ENCODE data around the gene CCL8.

The CCL8 gene

GRCh38 chr17:34319039-34319483 is at the start of gene CCL8:
CCL8 (plus strand) TSS chr17:34319435; CDS start chr17:34319502, 67 bp downstream.
- no peak for DNase-seq

- no peak for DNase-seq
These were observed 49.3 kb upstream of the CCL8 start, which contains the start of gene CCL7 for GRCh38 chr17:34269969-34270368. CCL7 (plus strand) TSS chr17:34270221; CDS start chr17:34270291, 70 bp downstream.

GRCh38 chr17:34275881-34276280 is 43.4 kb upstream of the CCL8 start:
- no peak for DNase-seq

GRCh38 chr17:34276826-34277225 is 42.4 kb upstream of the CCL8 start:
- no peak for DNase-seq

GRCh38 chr17:34283571-34283970 is 35.7 kb upstream of the CCL8 start:
- DNase-seq = no peak

GRCh38 chr17:34285286-34285792 is 33.9 kb upstream of the CCL8 start, which contains the start of gene CCL11:
CCL11 (plus strand) TSS chr17:34285742; CDS start chr17:34285809, 67 bp downstream.
- no peak for DNase-seq

- no peak for DNase-seq
These were observed 31.4 kb upstream of the CCL8 start for GRCh38 chr17:34287875-34288274.

GRCh38 chr17:34290586-34290985 is 28.6 kb upstream of the CCL8 start:
- no peak for DNase-seq

- no peak for DNase-seq
These were observed 27.4 kb upstream of the CCL8 start for GRCh38 chr17:34291721-34292348.

GRCh38 chr17:34299027-34299426 is 20.2 kb upstream of the CCL8 start:
- no peak for DNase-seq

- DNase-seq = no peak
These were observed 19.2 kb upstream of the CCL8 start for GRCh38 chr17:34299956-34300577.

- DNase-seq = no peak
These were observed 18.4 kb upstream of the CCL8 start for GRCh38 chr17:34300652-34301370.

GRCh38 chr17:34301986-34302385 is 17.2 kb upstream of the CCL8 start:
- DNase-seq = no peak

GRCh38 chr17:34302636-34303035 is 16.6 kb upstream of the CCL8 start:
- DNase-seq = no peak

- no peak for DNase-seq
These were observed 15.6 kb upstream of the CCL8 start for GRCh38 chr17:34303606-34304005.

- no peak for DNase-seq
These were observed 14.2 kb upstream of the CCL8 start for GRCh38 chr17:34305061-34305460.

- DNase-seq = no peak
These were observed 13.6 kb upstream of the CCL8 start for GRCh38 chr17:34305606-34306005.

GRCh38 chr17:34306466-34306865 is 12.8 kb upstream of the CCL8 start:
- DNase-seq = no peak

- no peak for DNase-seq
These were observed 12.1 kb upstream of the CCL8 start for GRCh38 chr17:34307110-34307509.

- no peak for DNase-seq
These were observed 10.9 kb upstream of the CCL8 start for GRCh38 chr17:34308371-34308770.

- DNase-seq = no peak
These were observed 7.9 kb upstream of the CCL8 start for GRCh38 chr17:34311291-34311690.

GRCh38 chr17:34312080-34312479 is 7.2 kb upstream of the CCL8 start:
- no peak for DNase-seq

- no peak for DNase-seq
These were observed 6.1 kb upstream of the CCL8 start for GRCh38 chr17:34313164-34313563.

- no peak for DNase-seq
These were observed 5.0 kb upstream of the CCL8 start for GRCh38 chr17:34314279-34314678.

Measured in SHP77 (cell line).